Rectal smooth muscle tissue (tissue), 1 donor: ENCODE results near the gene MEF2B.
"Not testable (repeated sequence)": the region's sequence is repeated elsewhere in the genome, so short reads cannot be mapped to it uniquely, and the experiment has no call there.

Experiments used
- H3K27ac ChIP-seq: one replicate; pipeline ENCODE4 v1.7.0; 2013; ENCODE audit warnings: low read depth, low read length, inconsistent platforms
- H3K27me3 ChIP-seq: one replicate; pipeline ENCODE4 v1.7.0; 2013; ENCODE audit warnings: low read length; ENCODE audit not compliant: control insufficient read depth, insufficient read depth
- H3K36me3 ChIP-seq: one replicate; pipeline ENCODE4 v1.7.0; 2013; ENCODE audit warnings: low read length; ENCODE audit not compliant: control insufficient read depth, insufficient read depth
- H3K4me1 ChIP-seq: one replicate; pipeline ENCODE4 v1.7.0; 2013; ENCODE audit warnings: low read length; ENCODE audit not compliant: control insufficient read depth, insufficient read depth
- H3K4me3 ChIP-seq: one replicate; pipeline ENCODE4 v1.7.0; 2013; ENCODE audit warnings: low read length
- H3K9ac ChIP-seq: one replicate; pipeline ENCODE4 v1.7.0; 2013; ENCODE audit warnings: low read length

Gene MEF2B

GRCh38 chr19:19160461-19161035, 9.5 kb downstream of the MEF2B start:
- H3K4me1 ChIP-seq, result no peaks in the 10 kb centered on the region
- H3K27me3 ChIP-seq, result no peaks in the 10 kb centered on the region
- H3K9ac ChIP-seq, result no peak overlapping the region
- H3K4me3 ChIP-seq, result no peak overlapping the region
- no peaks in the 10 kb centered on the region for H3K36me3 ChIP-seq
- no peak overlapping the region for H3K27ac ChIP-seq

GRCh38 chr19:19159534-19159933, 10.5 kb downstream of the MEF2B start:
- no peak overlapping the region for H3K27ac ChIP-seq
- no peak overlapping the region for H3K9ac ChIP-seq
- no peaks in the 10 kb centered on the region for H3K4me1 ChIP-seq
- no peaks in the 10 kb centered on the region for H3K36me3 ChIP-seq
- no peak overlapping the region for H3K4me3 ChIP-seq
- no peaks in the 10 kb centered on the region for H3K27me3 ChIP-seq

GRCh38 chr19:19157808-19158207, 12.3 kb downstream of the MEF2B start:
- Histone ChIP-seq H3K27me3 (no peaks in the 10 kb centered on the region), H3K27ac (no peak overlapping the region), H3K4me3 (no peak overlapping the region), H3K36me3 (no peaks in the 10 kb centered on the region), H3K4me1 (no peaks in the 10 kb centered on the region), H3K9ac (no peak overlapping the region)

- H3K27me3 ChIP-seq, result no peaks in the 10 kb centered on the region
- H3K4me1 ChIP-seq, result no peaks in the 10 kb centered on the region
- no peak overlapping the region for H3K4me3 ChIP-seq
- H3K9ac ChIP-seq, result no peak overlapping the region
- no peaks in the 10 kb centered on the region for H3K36me3 ChIP-seq
- H3K27ac ChIP-seq, result no peak overlapping the region
Measured at GRCh38 chr19:19155495-19156219, 14.4 kb downstream of the MEF2B start.

GRCh38 chr19:19154768-19155494, 15.1 kb downstream of the MEF2B start:
- Histone ChIP-seq H3K4me1 (no peaks in the 10 kb centered on the region), H3K27ac (no peak overlapping the region), H3K36me3 (no peaks in the 10 kb centered on the region), H3K27me3 (no peaks in the 10 kb centered on the region), H3K9ac (no peak overlapping the region), H3K4me3 (no peak overlapping the region)

GRCh38 chr19:19152668-19153384, 17.2 kb downstream of the MEF2B start:
- Histone ChIP-seq H3K36me3 (peaks cover 2% of the 10 kb centered on the region), H3K9ac (no peak overlapping the region), H3K4me1 (no peaks in the 10 kb centered on the region), H3K4me3 (no peak overlapping the region), H3K27me3 (no peaks in the 10 kb centered on the region), H3K27ac (no peak overlapping the region)

- Histone ChIP-seq H3K4me3 (no peak overlapping the region), H3K9ac (no peak overlapping the region), H3K27ac (no peak overlapping the region), H3K4me1 (no peaks in the 10 kb centered on the region), H3K27me3 (no peaks in the 10 kb centered on the region), H3K36me3 (peaks cover 2% of the 10 kb centered on the region)
Measured at GRCh38 chr19:19151418-19151817, 18.6 kb downstream of the MEF2B start.

- Histone ChIP-seq H3K36me3 (peaks cover 2% of the 10 kb centered on the region), H3K4me1 (no peaks in the 10 kb centered on the region), H3K27ac (no peak overlapping the region), H3K4me3 (no peak overlapping the region), H3K9ac (no peak overlapping the region), H3K27me3 (no peaks in the 10 kb centered on the region)
Measured at GRCh38 chr19:19149435-19149834, 20.6 kb downstream of the MEF2B start.

- not testable (repeated sequence) for H3K27ac ChIP-seq, H3K27me3 ChIP-seq, H3K36me3 ChIP-seq, H3K4me3 ChIP-seq, H3K4me1 ChIP-seq, H3K9ac ChIP-seq
Measured at GRCh38 chr19:19148504-19148903, 21.6 kb downstream of the MEF2B start.

- Histone ChIP-seq H3K4me3 (no peak overlapping the region), H3K4me1 (no peaks in the 10 kb centered on the region), H3K9ac (no peak overlapping the region), H3K36me3 (peaks cover 2% of the 10 kb centered on the region), H3K27ac (no peak overlapping the region), H3K27me3 (no peaks in the 10 kb centered on the region)
Measured at GRCh38 chr19:19147344-19147743, 22.7 kb downstream of the MEF2B start.

GRCh38 chr19:19146865-19147264, 23.2 kb downstream of the MEF2B start:
- Histone ChIP-seq H3K4me1 (no peaks in the 10 kb centered on the region), H3K4me3 (no peak overlapping the region), H3K27me3 (no peaks in the 10 kb centered on the region), H3K9ac (no peak overlapping the region), H3K27ac (no peak overlapping the region), H3K36me3 (peaks cover 2% of the 10 kb centered on the region)
